NCI-H510A (cell line): ENCODE data around the gene GLDN.
"Not testable (repeated sequence)": the region's sequence is repeated elsewhere in the genome, so short reads cannot be mapped to it uniquely, and the experiment has no call there.

ENCODE experiments used
- DNase-seq: peaks from one replicate; lab custom pipeline; 2025; lab: John Stamatoyannopoulos, UW

GLDN gene

GRCh38 chr15:51446029-51446744, 104.7 kb downstream of the GLDN start:
- DNase-seq, result not testable (repeated sequence)

- no peak for DNase-seq
These were observed 106.6 kb downstream of the GLDN start for GRCh38 chr15:51447855-51448621.

DNA sequence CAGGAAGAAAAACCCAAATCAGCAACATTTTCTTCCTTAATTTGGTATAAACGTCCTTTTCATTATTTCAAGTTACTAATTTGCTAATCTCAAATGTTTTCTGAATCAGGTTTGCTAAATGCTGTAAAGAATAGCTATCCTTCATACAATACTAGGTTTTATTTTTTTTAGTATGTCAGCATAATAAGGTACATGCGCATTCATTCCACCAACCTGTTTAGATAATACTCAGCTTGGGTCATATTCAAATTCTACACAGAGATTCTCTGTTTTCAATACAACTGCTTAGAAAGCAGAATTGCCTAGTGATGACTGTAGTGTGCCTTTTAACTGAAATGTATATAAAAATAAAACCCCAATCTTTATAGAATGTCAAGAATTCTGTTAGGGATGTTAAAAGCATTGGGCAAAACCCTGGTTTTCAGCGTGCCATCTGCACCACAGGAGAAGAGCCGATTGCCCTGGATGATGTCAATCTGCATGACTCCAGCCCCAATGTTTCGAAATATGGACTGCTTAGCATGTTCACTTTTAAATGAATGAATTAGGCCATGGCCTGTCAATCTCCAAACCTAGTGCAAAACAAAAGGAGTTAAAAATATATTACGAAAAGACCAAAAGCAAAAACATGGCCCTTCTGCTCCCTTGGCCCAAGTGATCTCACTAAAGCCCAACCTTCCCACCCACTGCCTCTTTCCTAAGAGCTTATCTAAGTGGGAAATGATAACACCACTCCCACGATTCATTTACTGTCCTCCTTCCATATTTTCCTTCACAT, 107.4 kb downstream of the GLDN start:
- no peak for DNase-seq

DNA sequence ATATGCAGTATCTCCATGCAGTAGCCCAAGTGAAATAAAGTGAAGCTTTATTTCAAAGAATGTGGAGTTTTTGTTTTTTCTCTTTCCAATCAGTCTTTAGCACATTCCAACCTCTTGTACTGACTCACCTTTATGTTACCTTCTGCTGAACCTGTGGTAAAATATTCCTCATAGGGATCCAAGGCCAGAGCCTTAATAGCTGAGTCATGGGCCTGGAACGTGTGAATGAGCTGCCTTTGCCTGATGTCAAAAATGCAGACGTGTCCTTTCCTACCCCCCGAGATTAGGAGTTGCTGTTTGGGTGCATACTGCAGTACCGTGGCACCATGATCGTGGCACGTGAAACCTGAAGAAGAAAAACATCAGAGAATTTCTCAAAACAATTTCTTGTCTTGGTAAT, 108.5 kb downstream of the GLDN start:
- no peak for DNase-seq
